Neural progenitor cell (in vitro differentiated cells): Measurements from ENCODE around the gene IFITM10. TPM values are rescaled to one million over a fixed set of nuclear protein-coding genes. Genes with fewer than 3 reads are reported as not detected.

Experiments
- DNase-seq: peaks from one replicate; pipeline ENCODE4 v3.0.0-alpha.2; 2016; ENCODE audit warnings: low spot score
- H2AFZ ChIP-seq: fragments of 200-600 bp; sonication (generic); replicated peaks from 2 replicates; pipeline ENCODE4 v1.6.1; 2016; ENCODE audit warnings: antibody characterized with exemption
- H3F3A ChIP-seq: fragments of 200-600 bp; sonication (generic); 2 replicates; pipeline ENCODE4 v1.6.1; 2016; ENCODE audit warnings: antibody characterized with exemption, low read depth
- H3K27ac ChIP-seq: fragments of 200-600 bp; sonication (generic); 2 replicates; pipeline ENCODE4 v1.5.1; 2016; ENCODE audit warnings: mild to moderate bottlenecking
- H3K27me3 ChIP-seq: fragments of 200-600 bp; sonication (generic); 2 replicates; pipeline ENCODE4 v1.6.1; 2016; ENCODE audit warnings: mild to moderate bottlenecking, moderate library complexity
- H3K36me3 ChIP-seq: fragments of 200-600 bp; sonication (generic); 2 replicates; pipeline ENCODE4 v1.5.1; 2016
- H3K4me1 ChIP-seq: fragments of 200-600 bp; sonication (generic); 2 replicates; pipeline ENCODE4 v1.6.1; 2016; ENCODE audit warnings: mixed run types
- H3K4me2 ChIP-seq: fragments of 200-600 bp; sonication (generic); 2 replicates; pipeline ENCODE4 v1.6.1; 2016
- H3K4me3 ChIP-seq: fragments of 200-600 bp; sonication (generic); 2 replicates; pipeline ENCODE4 v1.5.1; 2016
- H3K79me2 ChIP-seq: fragments of 200-600 bp; sonication (generic); 2 replicates; pipeline ENCODE4 v1.6.1; 2016; ENCODE audit warnings: low read depth
- H3K9ac ChIP-seq: fragments of 200-600 bp; sonication (generic); 2 replicates; pipeline ENCODE4 v1.6.1; 2016
- H3K9me3 ChIP-seq: fragments of 200-600 bp; sonication (generic); 2 replicates; pipeline ENCODE4 v1.5.1; 2016; ENCODE audit warnings: low read depth
- H4K20me1 ChIP-seq: fragments of 200-600 bp; sonication (generic); 2 replicates; pipeline ENCODE4 v1.6.1; 2016; ENCODE audit warnings: low read depth
- H3K27ac Mint-ChIP-seq: 3 replicates; pipeline ENCODE4 v1.8.0; 2021; ENCODE audit warnings: mixed read lengths
- H3K27me3 Mint-ChIP-seq: 2 replicates; pipeline ENCODE4 v1.8.0; 2022; ENCODE audit warnings: low read depth, mild to moderate bottlenecking, inconsistent platforms, moderate library complexity, mixed read lengths; ENCODE audit not compliant: insufficient read depth
- H3K36me3 Mint-ChIP-seq: 3 replicates; pipeline ENCODE4 v1.8.0; 2021; ENCODE audit warnings: mixed read lengths
- H3K4me1 Mint-ChIP-seq: 3 replicates; pipeline ENCODE4 v1.8.0; 2021; ENCODE audit warnings: mixed read lengths
- H3K4me3 Mint-ChIP-seq: 3 replicates; pipeline ENCODE4 v1.8.0; 2021; ENCODE audit warnings: mild to moderate bottlenecking, moderate library complexity, mixed read lengths
- H3K9me3 Mint-ChIP-seq: 3 replicates; pipeline ENCODE4 v1.8.0; 2020; ENCODE audit warnings: mixed read lengths
- EZH2 ChIP-seq: fragments of 200-600 bp; sonication (generic); IDR thresholded peaks from 2 replicates; pipeline ENCODE4 v1.6.1; 2017; ENCODE audit warnings: antibody characterized with exemption, mild to moderate bottlenecking, moderate library complexity
- EZH2phosphoT487 ChIP-seq: fragments of 200-600 bp; sonication (generic); IDR thresholded peaks from 2 replicates; pipeline ENCODE4 v1.6.1; 2017; ENCODE audit warnings: antibody characterized with exemption
- total RNA-seq: library from RNA; depleted of rRNA; stranded (reverse); fragments of >200 nt; gene quantifications from 2 replicates; pipeline ENCODE4 v1.2.3, GENCODE V29; 2015; ENCODE audit warnings: low replicate concordance
- TF ChIP-seq, protein P1 (sequence below): fragments of 200-600 bp; sonication (generic); IDR thresholded peaks from 2 replicates; pipeline ENCODE4 v1.5.1; 2017; ENCODE audit warnings: antibody characterized with exemption, mild to moderate bottlenecking

Gene IFITM10
- total RNA-seq, 1 donor from 2014 or later: not detected

DNA sequence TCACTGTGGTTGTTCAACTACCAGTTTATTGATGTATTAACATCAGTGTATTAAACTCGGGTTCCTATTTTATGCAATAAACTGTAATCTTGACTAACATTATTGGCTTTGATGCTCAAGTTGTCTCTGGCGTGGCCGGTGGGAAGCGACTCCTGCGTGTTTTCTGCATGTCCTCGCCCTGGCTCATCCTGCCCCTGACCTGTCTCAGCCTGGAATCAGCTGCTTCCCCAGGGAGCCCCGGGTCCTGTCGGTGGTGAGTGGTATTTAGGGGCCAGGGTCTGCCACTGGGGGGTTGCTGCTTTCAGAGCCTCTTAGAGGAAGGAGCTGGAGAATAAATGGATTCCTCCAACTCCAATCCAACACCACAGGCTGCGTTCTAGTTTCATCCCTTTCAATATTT lies 22.5 kb downstream of the IFITM10 start:
- Mint-ChIP-seq H3K4me1 (peaks cover 13% of the 10 kb centered on the region), H3K27me3 (peaks cover 19% of the 10 kb centered on the region), H3K36me3 (no peaks in the 10 kb centered on the region)

DNA sequence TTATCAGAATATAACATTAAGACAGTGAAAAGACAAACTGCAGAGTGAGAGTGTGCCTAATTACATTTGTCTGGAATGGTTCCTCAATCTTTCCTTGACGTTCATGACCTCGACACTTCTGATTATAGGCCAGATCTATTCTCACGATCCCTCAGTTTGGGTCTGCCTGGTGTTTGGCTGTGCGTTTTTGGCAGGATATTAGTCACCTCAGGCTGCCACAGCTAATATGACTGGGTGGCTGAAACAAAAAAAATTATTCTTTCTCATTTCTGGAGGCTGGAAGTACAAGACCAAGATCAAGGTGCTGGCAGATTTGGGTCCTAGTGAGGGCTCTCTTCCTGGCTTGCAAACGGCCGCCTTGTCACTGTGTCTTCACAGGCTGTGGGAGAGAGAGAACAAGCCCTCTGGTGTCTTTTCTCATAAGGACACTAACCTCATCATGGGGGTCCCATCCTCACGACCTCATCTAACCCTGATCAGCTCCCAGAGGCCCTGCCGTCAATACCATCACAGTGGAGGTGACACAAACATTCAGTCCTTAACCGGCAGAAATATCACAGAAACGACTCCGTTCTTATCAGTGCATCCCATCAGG lies 23.2 kb downstream of the IFITM10 start:
- no peak overlapping the region for H3K27ac ChIP-seq
- H3K27ac Mint-ChIP-seq: no peak overlapping the region
- H3K79me2 ChIP-seq: no peaks in the 10 kb centered on the region
- H2AFZ ChIP-seq: no peak overlapping the region
- H3K9me3 Mint-ChIP-seq: no peaks in the 10 kb centered on the region
- H3K4me3 Mint-ChIP-seq: no peak overlapping the region
- peaks cover 11% of the 10 kb centered on the region for H3F3A ChIP-seq
- TF ChIP-seq, protein P1, sequence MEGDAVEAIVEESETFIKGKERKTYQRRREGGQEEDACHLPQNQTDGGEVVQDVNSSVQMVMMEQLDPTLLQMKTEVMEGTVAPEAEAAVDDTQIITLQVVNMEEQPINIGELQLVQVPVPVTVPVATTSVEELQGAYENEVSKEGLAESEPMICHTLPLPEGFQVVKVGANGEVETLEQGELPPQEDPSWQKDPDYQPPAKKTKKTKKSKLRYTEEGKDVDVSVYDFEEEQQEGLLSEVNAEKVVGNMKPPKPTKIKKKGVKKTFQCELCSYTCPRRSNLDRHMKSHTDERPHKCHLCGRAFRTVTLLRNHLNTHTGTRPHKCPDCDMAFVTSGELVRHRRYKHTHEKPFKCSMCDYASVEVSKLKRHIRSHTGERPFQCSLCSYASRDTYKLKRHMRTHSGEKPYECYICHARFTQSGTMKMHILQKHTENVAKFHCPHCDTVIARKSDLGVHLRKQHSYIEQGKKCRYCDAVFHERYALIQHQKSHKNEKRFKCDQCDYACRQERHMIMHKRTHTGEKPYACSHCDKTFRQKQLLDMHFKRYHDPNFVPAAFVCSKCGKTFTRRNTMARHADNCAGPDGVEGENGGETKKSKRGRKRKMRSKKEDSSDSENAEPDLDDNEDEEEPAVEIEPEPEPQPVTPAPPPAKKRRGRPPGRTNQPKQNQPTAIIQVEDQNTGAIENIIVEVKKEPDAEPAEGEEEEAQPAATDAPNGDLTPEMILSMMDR: no peak
- no peak for TF ChIP-seq EZH2phosphoT487
- no peak for TF ChIP-seq EZH2
- no peak overlapping the region for H3K4me2 ChIP-seq
- H3K27me3 ChIP-seq: peaks cover 50% of the 10 kb centered on the region
- no peaks in the 10 kb centered on the region for H3K9me3 ChIP-seq
- H3K4me3 ChIP-seq: no peak overlapping the region
- no peaks in the 10 kb centered on the region for H3K36me3 ChIP-seq
- peaks cover 11% of the 10 kb centered on the region for H3K4me1 Mint-ChIP-seq
- no peaks in the 10 kb centered on the region for H4K20me1 ChIP-seq
- no peaks in the 10 kb centered on the region for H3K36me3 Mint-ChIP-seq
- no peak overlapping the region for H3K9ac ChIP-seq
- H3K27me3 Mint-ChIP-seq: peaks cover 19% of the 10 kb centered on the region
- DNase-seq: no peak
- peaks cover 2% of the 10 kb centered on the region for H3K4me1 ChIP-seq

More for the DNA sequence above, 22.5 kb downstream of the IFITM10 start:
- peaks cover 3% of the 10 kb centered on the region for H3K4me1 ChIP-seq
- no peak overlapping the region for H3K9ac ChIP-seq
- Mint-ChIP-seq H3K27ac (no peak overlapping the region), H3K4me3 (no peak overlapping the region), H3K9me3 (no peaks in the 10 kb centered on the region)
- no peaks in the 10 kb centered on the region for H4K20me1 ChIP-seq
- H3K27ac ChIP-seq: no peak overlapping the region
- peaks cover 11% of the 10 kb centered on the region for H3F3A ChIP-seq
- H3K4me3 ChIP-seq: no peak overlapping the region
- no peaks in the 10 kb centered on the region for H3K36me3 ChIP-seq
- H2AFZ ChIP-seq: no peak overlapping the region
- no peak for DNase-seq
- H3K27me3 ChIP-seq: peaks cover 50% of the 10 kb centered on the region
- H3K9me3 ChIP-seq: no peaks in the 10 kb centered on the region
- no peaks in the 10 kb centered on the region for H3K79me2 ChIP-seq
- TF ChIP-seq, protein P1: no peak
- no peak for TF ChIP-seq EZH2
- no peak for TF ChIP-seq EZH2phosphoT487
- H3K4me2 ChIP-seq: no peak overlapping the region

DNA sequence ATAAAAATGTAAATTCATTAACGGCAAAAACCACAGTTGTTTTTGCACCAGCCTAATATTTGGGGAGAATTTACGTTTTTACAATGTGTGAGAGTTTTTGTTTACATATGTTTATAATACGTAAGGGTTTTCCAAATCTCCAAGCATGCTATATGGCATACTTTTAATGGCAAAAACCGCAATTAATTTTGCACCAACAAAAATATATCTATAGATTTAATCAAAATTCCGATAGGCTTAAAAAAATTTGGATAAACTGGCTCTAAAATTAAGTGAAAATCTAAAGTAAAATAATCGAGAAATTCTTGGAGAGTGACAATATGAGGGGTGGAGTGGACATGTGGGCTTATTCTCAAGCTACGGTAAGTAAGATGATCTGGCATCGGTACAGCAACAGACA lies 30.6 kb downstream of the IFITM10 start:
- H3K79me2 ChIP-seq: no peaks in the 10 kb centered on the region
- no peak for DNase-seq
- H3K27me3 ChIP-seq: peaks cover 12% of the 10 kb centered on the region
- no peaks in the 10 kb centered on the region for H3K9me3 Mint-ChIP-seq
- no peaks in the 10 kb centered on the region for H3K36me3 Mint-ChIP-seq
- H3K4me3 Mint-ChIP-seq: no peak overlapping the region
- H3K4me1 Mint-ChIP-seq: no peaks in the 10 kb centered on the region
- no peak overlapping the region for H3K4me2 ChIP-seq
- no peaks in the 10 kb centered on the region for H3K4me1 ChIP-seq
- peaks cover 5% of the 10 kb centered on the region for H3K27me3 Mint-ChIP-seq
- TF ChIP-seq, protein P1: no peak
- TF ChIP-seq EZH2 (no peak), EZH2phosphoT487 (no peak)
- H3K9me3 ChIP-seq: no peaks in the 10 kb centered on the region
- H3K27ac Mint-ChIP-seq: no peak overlapping the region
- H3K9ac ChIP-seq: no peak overlapping the region
- no peak overlapping the region for H3K27ac ChIP-seq
- no peaks in the 10 kb centered on the region for H4K20me1 ChIP-seq
- no peak overlapping the region for H2AFZ ChIP-seq
- no peak overlapping the region for H3K4me3 ChIP-seq
- H3K36me3 ChIP-seq: no peaks in the 10 kb centered on the region
- H3F3A ChIP-seq: no peaks in the 10 kb centered on the region
